ENCODE data around the gene STX18. TPM values are rescaled to one million over a fixed set of nuclear protein-coding genes. Genes with fewer than 3 reads are reported as not detected.

STX18 gene
- total and polyA plus RNA-seq, 2 donors from 2014 or later = 37.2 to 66.8 TPM

DNA sequence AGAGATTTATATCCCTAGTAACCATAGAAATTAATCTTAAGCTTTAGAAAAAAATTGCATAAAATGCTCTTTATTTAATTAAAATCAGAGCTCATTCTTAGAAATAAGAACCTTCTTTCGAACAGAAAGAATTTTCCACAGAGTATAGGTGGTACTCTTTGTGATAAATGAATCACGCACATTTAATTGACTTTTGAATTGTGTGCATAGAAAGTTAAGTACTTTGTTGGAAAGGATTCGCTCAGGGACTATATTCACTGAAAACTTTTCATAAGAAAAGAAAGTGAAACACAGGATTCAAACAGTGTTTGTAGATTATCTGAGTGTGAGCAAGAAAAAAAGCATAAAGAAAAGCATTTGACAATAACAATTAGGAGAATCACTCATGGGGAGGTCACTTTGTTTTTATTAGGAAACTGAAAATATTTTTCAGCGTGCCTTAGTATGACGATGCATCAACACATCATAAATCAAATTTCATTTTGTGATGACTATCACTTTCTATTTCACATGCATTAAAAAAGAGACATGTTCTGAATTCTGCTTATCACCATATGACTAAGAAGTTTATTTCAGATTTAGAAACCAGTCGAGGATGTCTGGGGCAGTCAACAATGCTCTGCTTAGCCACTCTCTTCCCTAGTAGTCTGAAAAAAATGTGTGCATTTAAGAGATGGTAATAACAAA is 49.5 kb downstream of the STX18 start:
- peak overlapping the region in 2 of 3 donors; percentile 9 to 38 for H3K4me3 ChIP-seq (ENCODE audit: low read length in 3 of 3)
- H3K27ac ChIP-seq (ENCODE audit: low read depth in 2 of 2, low read length in 2 of 2) = no peak overlapping the region
- TF ChIP-seq, protein P1, sequence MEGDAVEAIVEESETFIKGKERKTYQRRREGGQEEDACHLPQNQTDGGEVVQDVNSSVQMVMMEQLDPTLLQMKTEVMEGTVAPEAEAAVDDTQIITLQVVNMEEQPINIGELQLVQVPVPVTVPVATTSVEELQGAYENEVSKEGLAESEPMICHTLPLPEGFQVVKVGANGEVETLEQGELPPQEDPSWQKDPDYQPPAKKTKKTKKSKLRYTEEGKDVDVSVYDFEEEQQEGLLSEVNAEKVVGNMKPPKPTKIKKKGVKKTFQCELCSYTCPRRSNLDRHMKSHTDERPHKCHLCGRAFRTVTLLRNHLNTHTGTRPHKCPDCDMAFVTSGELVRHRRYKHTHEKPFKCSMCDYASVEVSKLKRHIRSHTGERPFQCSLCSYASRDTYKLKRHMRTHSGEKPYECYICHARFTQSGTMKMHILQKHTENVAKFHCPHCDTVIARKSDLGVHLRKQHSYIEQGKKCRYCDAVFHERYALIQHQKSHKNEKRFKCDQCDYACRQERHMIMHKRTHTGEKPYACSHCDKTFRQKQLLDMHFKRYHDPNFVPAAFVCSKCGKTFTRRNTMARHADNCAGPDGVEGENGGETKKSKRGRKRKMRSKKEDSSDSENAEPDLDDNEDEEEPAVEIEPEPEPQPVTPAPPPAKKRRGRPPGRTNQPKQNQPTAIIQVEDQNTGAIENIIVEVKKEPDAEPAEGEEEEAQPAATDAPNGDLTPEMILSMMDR (IDR thresholded peaks at IDR 0.05; ENCODE audit: borderline replicate concordance, extremely low read depth, insufficient read depth) = no peak
- H3K36me3 ChIP-seq (ENCODE audit: control insufficient read depth in 2 of 3, insufficient read depth in 3 of 3, low read length in 3 of 3) = no peaks in the 10 kb centered on the region
- H3K27me3 ChIP-seq (ENCODE audit: control insufficient read depth, insufficient read depth, low read length) = no peaks in the 10 kb centered on the region
- intact Hi-C loops (cut with DNase I) = no loop called here
- DNase-seq (no peak), FAIRE-seq (peak; percentile 33)
- H3K9me3 ChIP-seq (ENCODE audit: control insufficient read depth in 2 of 3, insufficient read depth in 1 of 3, low read length in 3 of 3) = no peaks in the 10 kb centered on the region
- H3K4me1 ChIP-seq (ENCODE audit: control insufficient read depth in 2 of 3, insufficient read depth in 2 of 3, low read depth in 1 of 3, low read length in 3 of 3) = peaks cover 0 to 22% (median 5%) of the 10 kb centered on the region in 3 donors
- H3K9ac ChIP-seq (ENCODE audit: low read length in 3 of 3) = no peak overlapping the region

DNA sequence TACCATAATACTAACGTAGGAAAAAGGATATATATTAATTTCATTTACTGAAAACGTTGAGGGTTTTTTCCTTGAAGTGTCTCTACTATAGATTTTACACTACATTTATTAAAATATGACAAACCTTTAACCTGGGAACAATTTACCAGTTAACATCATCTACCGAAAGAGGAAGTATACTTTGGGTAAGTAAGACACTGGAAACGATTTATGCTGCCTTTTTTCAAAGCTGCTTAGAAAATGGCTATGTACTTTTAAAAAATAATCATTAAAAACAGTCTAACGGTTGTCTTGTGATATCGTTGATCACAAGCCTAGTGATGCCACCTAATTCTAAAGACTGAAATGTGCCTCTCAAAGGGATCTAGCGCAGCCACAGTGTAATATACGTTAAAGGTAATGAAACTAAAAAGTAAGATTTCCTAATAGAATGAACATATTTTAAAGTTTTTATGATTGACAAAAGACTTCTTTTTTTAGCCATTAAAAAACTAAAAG is 50.4 kb downstream of the STX18 start:
- Histone ChIP-seq H3K4me3 (ENCODE audit: low read length in 3 of 3) (no peak overlapping the region), H3K27ac (ENCODE audit: low read depth in 2 of 2, low read length in 2 of 2) (no peak overlapping the region), H3K36me3 (ENCODE audit: control insufficient read depth in 2 of 3, insufficient read depth in 3 of 3, low read length in 3 of 3) (no peaks in the 10 kb centered on the region), H3K9me3 (ENCODE audit: control insufficient read depth in 2 of 3, insufficient read depth in 1 of 3, low read length in 3 of 3) (no peaks in the 10 kb centered on the region), H3K9ac (ENCODE audit: low read length in 3 of 3) (no peak overlapping the region), H3K4me1 (ENCODE audit: control insufficient read depth in 2 of 3, insufficient read depth in 2 of 3, low read depth in 1 of 3, low read length in 3 of 3) (peaks cover 0 to 22% (median 0%) of the 10 kb centered on the region in 3 donors), H3K27me3 (ENCODE audit: control insufficient read depth, insufficient read depth, low read length) (no peaks in the 10 kb centered on the region)
- peak; percentile 67 for FAIRE-seq
- TF ChIP-seq, protein P1 (IDR thresholded peaks at IDR 0.05; ENCODE audit: borderline replicate concordance, extremely low read depth, insufficient read depth) = no peak
- intact Hi-C loops (cut with DNase I) = no loop called here
- no peak for DNase-seq

DNA sequence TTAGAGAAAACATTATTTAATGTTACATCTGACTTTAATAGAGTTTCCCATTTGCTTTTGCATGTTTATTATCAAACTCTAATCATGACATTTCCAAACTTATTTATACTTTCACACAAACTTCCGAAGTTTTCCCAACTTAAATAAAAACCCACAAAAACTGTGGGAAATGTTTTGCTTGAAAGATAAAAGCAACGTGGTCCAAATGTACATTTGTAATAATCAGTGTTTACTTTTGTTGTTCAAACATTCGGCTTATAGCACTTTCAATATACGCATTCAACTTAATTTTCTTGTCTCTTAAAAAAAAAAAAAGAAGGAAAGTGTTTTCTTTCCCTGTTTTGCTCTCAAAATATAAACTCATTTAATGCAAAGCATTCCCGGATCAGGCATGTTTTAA is 51.0 kb downstream of the STX18 start:
- DNase-seq = no peak
- peak; percentile 27 for FAIRE-seq
- intact Hi-C loops (cut with DNase I) = no loop called here
- no peaks in the 10 kb centered on the region for H3K36me3 ChIP-seq (ENCODE audit: control insufficient read depth in 2 of 3, insufficient read depth in 3 of 3, low read length in 3 of 3)
- H3K4me1 ChIP-seq (ENCODE audit: control insufficient read depth in 2 of 3, insufficient read depth in 2 of 3, low read depth in 1 of 3, low read length in 3 of 3) = peaks cover 0 to 24% (median 0%) of the 10 kb centered on the region in 3 donors
- TF ChIP-seq, protein P1 (IDR thresholded peaks at IDR 0.05; ENCODE audit: borderline replicate concordance, extremely low read depth, insufficient read depth) = no peak
- no peaks in the 10 kb centered on the region for H3K27me3 ChIP-seq (ENCODE audit: control insufficient read depth, insufficient read depth, low read length)
- H3K9me3 ChIP-seq (ENCODE audit: control insufficient read depth in 2 of 3, insufficient read depth in 1 of 3, low read length in 3 of 3) = no peaks in the 10 kb centered on the region
- no peak overlapping the region for H3K9ac ChIP-seq (ENCODE audit: low read length in 3 of 3)
- no peak overlapping the region for H3K4me3 ChIP-seq (ENCODE audit: low read length in 3 of 3)
- no peak overlapping the region for H3K27ac ChIP-seq (ENCODE audit: low read depth in 2 of 2, low read length in 2 of 2)
